H54 (cell line): Measurements from ENCODE around the gene TRPM5.
A peak's percentile ranks its signal among the peaks of the same experiment; 100 is the strongest.

ENCODE experiments used
- DNase-seq: peaks from one replicate; pipeline ENCODE4 v3.0.0; 2011; ENCODE audit warnings: low spot score, mixed read lengths; ENCODE audit not compliant: insufficient read length
- FAIRE-seq: peaks from 3 replicates; lab custom pipeline; 2011; peaks lifted over from hg19 to GRCh38; lab: Jason Lieb, UNC
- POLR2A ChIP-seq: IDR thresholded peaks from 2 replicates; pipeline ENCODE4 v1.6.1; 2011; ENCODE audit warnings: low read depth, mild to moderate bottlenecking, low read length

TRPM5 gene

DNA sequence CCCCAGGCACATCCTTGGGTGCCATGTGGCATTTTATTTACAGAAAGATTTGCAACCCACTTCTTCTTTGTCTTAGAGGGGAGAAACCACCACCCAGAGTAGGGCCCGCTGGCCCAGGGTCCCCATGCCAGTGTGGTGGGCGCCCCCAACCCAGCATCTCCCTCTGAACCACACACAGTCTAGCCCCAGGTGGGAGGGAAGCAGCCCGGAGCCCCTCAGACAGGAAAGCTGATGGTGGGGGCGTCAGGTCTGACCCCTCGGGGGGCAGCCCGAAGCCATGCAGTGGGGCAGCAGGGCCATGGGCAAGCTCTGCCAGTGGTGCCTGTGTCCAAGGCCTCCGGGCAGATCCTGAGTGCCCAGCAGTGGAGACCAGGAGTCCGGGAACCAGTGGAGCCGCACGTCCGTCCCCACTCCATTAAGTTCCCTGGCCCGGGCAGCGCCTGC is 11.7 kb downstream of the TRPM5 start:
- TF ChIP-seq POLR2A: no peak
- DNase-seq (no peak), FAIRE-seq (no peak)

DNA sequence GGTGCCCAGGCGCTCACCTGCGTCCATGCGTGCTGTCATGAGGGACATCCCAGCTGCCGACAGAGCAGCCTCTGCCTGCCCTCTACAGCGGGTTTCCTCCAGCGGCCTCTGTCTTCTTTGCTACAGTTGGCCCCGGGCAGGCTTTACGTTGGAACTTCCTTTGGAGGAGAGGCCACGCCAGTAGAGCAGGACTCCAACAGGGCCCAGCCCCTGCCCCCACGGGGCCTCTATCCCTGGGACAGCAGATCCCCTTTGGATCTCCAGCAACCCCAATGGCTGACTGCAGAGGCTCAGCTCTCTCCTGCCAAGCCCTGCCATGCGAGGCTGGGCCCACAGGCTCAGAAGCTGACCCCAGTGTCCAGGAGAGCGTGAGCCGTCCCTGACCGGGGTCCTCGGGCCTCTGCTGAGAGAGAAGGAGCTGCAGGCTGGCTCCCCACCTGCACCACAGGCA is 12.1 kb downstream of the TRPM5 start:
- TF ChIP-seq POLR2A: no peak
- FAIRE-seq (no peak), DNase-seq (no peak)

DNA sequence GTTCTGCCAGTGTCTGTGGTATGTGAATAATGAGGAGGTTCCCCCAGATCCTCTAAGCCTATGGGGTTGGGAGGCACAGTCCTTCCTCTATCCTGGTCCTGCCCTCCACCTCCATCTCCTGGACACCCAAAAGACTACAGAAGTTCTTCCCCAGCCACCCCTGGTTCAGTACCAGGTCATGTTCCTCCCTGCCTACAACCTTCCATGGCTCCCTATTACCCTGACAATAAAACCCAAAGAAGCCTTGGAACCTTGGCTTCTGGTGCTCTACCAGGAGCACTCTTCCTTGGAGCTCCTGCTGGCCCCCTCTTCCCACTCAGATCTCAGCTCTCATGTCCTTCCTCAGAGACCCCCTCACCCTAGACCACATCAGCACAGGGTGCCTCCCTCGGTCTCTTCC is 12.9 kb downstream of the TRPM5 start:
- no peak for TF ChIP-seq POLR2A
- DNase-seq (no peak), FAIRE-seq (no peak)

DNA sequence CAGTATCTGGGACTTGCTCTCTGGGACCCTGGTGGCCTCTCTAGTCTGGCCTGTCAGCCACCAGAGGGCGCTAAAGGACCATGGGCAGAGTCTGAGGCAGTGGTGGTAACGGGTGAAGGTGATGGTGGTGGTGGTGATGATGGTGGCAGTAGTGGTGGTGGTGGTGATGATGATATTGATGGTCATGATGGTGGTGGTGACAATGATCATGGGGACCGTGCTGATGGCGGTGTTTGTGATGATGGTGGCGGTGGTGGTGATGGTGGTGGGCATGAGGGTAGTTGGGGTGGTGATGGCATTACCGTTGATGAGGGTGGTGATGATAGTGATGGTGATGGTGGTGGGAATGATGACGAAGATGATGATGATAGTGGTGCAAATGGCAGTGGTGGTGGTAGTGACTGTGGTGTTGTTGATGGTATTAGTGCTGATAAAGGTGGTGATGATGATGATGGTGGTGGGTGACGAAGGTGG is 16.0 kb downstream of the TRPM5 start:
- no peak for TF ChIP-seq POLR2A
- FAIRE-seq: no peak
- DNase-seq: peak; percentile 80

DNA sequence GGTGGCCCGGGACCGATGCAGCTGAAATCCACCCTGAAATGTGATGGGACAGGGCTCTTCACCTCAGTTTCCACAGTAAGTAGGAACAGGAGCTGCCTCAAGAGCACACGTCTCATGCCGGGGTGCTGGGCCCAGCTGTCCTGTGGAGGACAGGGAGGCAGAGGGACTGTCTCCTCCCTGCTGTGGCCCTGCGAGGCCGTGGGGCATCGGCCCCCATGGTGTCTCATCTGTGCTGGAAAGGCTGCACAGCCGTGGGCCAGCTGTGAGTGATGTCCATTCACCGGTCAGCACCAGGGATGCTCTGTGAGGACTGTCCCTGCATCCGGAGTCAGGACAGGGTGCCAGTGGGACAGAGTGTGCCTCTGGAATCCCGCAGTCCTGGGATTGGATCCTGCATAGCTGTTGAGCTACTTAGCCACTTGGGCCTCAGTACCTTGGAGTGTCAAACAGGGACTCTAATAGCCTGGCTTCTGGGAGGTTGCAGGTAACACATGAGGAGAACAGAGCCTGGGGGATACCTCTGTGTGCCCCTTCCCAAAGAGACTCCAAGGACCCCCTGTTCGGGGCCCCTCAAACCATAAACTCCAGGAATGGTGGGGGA is 16.5 kb downstream of the TRPM5 start:
- FAIRE-seq: no peak

DNA sequence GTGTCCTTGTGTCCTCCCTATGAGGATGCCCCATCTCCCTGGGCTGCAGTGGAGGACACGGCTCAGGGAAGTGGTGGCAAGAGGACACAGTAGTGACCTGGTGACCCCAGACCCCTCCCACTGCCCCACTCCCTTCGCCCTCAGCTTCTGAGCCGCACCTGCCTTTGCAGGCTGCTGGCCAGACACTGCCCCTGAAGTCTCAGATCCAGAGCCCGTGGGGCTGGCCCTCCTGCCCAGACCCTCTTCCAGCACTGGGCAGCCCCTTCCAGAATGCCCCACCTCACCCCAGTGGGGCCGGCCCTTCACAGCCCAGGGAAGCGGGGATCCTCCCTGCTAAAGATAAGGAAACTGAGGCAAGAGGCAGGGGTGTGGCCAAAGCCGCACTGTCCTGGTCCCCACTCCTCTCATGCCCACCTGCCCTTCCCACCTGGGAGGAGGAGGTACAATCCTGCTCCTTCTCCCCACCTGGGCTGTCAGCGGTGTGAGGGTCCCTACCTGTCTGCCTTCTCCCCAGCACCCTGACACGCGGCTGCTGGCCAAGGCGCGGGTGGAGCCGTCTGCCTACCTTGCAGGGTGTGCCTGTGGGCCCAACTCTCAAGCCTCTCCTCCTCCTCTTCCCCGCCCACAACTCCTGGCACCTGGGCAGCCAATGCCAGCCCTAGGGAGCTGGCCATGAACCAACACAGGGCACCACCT is 17.3 kb downstream of the TRPM5 start:
- FAIRE-seq (no peak), DNase-seq (no peak)
- no peak for TF ChIP-seq POLR2A

More for the DNA sequence above, 16.5 kb downstream of the TRPM5 start:
- no peak for TF ChIP-seq POLR2A
- DNase-seq: no peak

DNA sequence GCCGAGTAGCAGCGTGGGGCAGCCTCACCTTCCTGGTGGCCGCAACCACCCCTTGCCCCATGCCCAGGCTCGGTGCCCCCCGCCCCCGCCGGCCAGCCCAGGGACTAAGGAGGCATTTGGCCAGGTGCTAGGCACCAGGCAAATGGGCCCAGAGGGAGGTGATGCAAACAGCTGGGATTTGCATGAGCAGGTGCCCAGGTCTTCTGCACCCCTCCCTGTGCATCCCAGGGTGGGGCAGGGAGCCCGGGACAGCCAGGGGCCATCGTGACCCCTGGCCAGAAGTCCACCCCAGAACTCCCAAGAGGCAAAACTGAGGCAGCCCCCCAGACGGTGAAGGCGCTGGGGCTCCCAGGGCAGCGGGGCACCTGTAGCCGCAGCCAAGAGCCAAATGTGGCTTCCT is 18.1 kb downstream of the TRPM5 start:
- FAIRE-seq (no peak), DNase-seq (no peak)
- no peak for TF ChIP-seq POLR2A

DNA sequence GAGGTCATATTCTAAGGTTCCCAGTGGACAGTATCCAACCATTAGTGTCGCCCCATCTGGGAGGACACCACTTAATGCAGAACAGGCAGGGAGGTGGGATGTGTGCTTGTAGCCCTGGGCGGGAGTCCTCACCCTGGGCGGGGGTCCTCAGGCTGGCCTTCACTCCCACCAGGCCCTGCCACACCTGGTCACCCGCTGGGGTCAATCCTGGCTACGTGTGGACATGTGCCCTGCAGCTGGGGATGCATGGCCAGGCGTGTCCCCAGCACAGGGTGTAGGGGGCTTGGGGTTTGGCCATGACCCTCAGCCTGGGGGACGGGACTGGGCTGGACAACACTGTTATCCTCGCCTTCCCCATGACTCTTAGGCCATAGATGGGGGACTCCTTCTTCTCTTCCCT is 18.8 kb downstream of the TRPM5 start:
- FAIRE-seq: no peak
- no peak for DNase-seq
- no peak for TF ChIP-seq POLR2A

DNA sequence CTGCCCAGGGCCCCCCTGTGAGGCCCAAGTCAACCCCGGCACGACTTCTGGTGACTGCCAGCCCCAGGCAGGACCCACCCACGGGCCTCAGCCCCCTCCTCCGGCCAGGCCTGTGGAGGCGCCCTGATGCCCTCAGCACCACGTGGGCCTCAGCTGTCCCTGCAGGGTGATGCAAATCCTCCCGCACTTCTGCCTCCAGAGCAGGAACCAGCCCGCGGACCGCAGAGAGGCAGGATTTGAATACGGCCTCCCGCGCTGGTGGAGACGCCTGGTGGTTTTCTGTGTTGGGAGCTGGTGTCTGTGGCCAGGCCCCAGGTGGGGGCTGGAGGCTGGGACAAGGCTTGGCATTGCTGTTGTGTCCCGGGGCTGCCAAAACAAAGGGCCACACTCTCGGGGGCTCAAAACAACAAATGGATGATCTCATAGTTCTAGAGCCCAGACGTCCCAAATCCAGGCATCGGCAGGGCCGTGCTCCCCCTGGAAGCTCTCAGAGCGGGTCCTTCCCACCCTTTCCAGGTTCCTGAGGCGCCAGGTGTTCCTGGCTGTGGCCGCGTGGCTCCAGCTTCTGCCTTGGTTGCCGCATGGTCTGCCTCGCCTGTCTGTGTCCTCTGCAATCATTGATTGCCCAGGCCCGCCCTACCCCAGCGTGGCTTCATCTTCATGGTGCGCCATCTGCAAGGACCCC is 19.4 kb downstream of the TRPM5 start:
- DNase-seq (no peak), FAIRE-seq (no peak)
- TF ChIP-seq POLR2A: no peak

DNA sequence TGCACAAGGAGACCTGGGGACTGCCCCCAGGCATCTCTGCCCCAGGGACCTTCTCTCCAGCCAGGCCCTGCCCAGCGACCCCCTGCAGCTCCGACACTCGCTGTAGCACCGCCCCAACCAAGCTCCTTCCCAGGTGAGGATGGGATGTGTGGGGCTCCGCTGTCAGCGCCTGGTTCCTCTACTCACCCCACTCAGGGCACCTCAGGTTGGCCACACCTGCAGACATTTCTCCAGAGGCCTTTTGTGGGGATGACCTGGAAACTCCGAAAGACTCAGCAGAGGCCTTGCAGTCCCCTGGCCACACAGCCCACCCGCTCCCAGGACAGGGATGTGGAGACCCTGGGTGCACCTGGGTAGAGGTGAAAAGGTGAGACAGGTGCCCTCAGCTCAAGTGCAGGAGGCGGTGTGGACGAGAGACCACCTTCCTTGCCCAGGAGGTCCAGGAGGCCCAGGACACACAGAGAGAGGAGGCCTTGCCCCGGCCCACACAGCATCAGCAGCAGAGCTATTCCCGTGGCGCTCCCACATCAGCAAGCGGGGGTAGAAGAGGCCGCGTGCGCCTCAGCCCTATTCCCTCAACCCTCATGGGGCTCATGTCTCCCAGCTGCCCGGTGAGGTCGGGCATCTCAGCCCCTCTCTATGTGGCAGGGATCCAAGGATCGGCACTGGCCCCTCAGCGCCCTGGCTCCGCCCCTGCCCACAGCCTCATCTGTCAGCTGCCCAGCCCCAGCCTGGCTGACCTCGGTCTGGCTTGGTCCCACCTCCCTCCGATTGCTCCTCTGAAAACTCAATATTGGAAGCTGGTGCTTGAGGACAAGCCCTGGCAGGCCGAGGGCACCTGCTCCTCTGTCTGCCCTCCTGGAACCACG is 20.9 kb downstream of the TRPM5 start:
- DNase-seq (no peak), FAIRE-seq (no peak)
- TF ChIP-seq POLR2A: no peak

DNA sequence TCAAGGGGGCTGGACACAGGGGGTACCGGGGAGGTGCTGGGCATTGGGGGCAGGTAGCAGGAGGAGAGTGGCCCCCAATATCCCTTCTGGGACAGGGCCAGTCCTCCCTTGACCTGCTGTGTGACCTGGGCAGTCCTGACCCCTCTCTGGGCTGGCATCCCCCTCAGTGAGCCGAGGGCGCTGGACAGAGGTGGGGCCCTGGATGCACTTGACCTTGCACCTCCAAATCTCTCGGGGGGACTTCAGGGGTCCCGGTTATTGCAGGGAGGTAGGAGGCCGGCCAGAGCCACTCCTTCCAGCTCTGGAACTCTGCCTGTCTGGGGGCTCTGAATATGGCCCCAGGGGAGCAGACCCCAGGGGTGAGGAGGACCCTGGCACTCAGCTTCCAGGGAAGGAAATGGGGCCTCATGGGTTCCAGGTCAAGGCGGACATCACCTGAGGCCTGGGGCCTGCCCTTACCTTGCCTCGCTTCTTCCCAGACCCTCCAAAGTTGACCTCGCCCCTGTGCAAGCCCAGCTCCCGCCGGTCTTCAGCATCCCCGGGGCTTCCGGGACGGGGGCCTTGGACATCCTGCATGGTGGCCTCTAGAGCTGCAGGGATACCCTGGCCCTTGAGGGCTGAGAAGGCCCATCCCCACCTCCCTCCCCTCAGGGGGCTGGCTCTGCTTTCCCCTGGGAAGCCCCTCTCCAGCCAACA is 21.7 kb downstream of the TRPM5 start:
- no peak for TF ChIP-seq POLR2A
- FAIRE-seq: no peak

DNA sequence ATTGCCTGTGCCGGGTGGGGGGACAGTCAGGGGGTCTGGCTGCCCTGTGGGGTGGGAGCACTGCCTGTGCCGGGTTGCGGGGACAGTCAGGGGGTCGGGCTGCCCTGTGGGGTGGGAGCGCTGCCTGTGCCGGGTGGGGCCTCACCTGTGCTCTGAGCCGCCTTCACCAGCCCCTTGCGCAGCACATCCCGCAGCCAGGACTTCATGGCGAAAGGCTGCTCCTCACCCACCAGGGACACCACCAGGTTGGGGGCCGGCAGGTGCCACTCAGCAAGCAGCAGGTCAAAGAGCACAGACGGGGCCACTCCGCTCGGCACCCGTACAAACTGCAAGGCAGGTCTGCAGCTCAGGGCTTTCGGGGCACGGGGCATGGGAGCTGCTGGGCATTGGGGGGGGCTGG is 22.3 kb downstream of the TRPM5 start:
- FAIRE-seq (no peak), DNase-seq (no peak)
- no peak for TF ChIP-seq POLR2A

More for the DNA sequence above, 21.7 kb downstream of the TRPM5 start:
- DNase-seq: no peak
